ENCODE results near the gene ABCD1. TPM values are rescaled to one million over a fixed set of nuclear protein-coding genes. Genes with fewer than 3 reads are reported as not detected.

Gene ABCD1
- total and polyA plus RNA-seq, 9 of the 15 experiments (the other 6 are each of a cell fraction or from before 2014, with no cell fraction given) = 0.07 to 6.9 (median 2.2) TPM

DNA sequence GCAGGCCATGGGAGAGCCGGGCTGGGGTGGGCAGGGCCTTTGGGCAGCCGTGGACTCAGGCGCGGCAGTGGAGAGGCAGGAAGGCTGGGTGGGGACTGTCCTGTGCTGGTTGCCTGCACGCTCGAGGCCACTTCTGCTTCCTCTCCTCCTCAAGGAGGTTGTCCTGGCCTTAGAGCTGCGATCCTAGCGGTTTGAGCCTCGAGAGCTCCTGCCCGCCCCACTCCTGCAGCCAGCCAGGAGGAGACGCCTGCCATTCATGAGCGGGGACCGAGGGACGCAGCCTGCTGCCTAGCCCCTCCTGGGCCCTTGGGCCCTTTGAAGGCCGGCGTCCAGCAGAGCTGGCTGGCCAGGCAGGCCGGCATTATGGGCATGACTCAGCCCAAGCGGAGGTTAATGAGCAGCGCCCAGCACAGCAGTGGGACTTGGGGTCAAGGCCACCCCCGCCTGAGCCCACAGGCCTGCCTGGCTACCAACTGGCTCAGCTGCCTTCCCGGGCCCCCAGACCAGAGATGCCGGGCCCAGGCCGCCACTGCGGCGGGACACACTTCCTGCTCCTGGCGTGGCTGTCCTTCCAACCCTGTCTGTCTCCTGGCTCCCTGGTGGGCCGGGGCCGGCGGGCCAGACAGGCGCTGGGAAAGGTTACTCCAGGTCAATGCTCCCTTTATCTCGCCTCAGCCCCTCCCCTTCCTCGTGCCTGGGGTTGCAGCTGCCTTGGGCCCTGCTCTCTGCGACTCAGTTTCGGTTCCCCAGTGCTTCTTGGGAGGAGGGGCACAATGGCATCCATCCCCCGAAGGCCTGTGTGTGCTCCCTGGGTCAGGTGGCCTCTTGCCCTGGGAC lies 1.8 kb downstream of the ABCD1 start (continued):
- TF ChIP-seq, protein P1, sequence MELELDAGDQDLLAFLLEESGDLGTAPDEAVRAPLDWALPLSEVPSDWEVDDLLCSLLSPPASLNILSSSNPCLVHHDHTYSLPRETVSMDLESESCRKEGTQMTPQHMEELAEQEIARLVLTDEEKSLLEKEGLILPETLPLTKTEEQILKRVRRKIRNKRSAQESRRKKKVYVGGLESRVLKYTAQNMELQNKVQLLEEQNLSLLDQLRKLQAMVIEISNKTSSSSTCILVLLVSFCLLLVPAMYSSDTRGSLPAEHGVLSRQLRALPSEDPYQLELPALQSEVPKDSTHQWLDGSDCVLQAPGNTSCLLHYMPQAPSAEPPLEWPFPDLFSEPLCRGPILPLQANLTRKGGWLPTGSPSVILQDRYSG (tag; conservative IDR thresholded peaks at IDR 0.05; ENCODE audit: low read depth) = no peak
- TF ChIP-seq, protein P2, sequence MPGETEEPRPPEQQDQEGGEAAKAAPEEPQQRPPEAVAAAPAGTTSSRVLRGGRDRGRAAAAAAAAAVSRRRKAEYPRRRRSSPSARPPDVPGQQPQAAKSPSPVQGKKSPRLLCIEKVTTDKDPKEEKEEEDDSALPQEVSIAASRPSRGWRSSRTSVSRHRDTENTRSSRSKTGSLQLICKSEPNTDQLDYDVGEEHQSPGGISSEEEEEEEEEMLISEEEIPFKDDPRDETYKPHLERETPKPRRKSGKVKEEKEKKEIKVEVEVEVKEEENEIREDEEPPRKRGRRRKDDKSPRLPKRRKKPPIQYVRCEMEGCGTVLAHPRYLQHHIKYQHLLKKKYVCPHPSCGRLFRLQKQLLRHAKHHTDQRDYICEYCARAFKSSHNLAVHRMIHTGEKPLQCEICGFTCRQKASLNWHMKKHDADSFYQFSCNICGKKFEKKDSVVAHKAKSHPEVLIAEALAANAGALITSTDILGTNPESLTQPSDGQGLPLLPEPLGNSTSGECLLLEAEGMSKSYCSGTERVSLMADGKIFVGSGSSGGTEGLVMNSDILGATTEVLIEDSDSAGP (CRISPR knock-in tag; IDR thresholded peaks at IDR 0.05) = no peak
- TF ChIP-seq, protein P3, sequence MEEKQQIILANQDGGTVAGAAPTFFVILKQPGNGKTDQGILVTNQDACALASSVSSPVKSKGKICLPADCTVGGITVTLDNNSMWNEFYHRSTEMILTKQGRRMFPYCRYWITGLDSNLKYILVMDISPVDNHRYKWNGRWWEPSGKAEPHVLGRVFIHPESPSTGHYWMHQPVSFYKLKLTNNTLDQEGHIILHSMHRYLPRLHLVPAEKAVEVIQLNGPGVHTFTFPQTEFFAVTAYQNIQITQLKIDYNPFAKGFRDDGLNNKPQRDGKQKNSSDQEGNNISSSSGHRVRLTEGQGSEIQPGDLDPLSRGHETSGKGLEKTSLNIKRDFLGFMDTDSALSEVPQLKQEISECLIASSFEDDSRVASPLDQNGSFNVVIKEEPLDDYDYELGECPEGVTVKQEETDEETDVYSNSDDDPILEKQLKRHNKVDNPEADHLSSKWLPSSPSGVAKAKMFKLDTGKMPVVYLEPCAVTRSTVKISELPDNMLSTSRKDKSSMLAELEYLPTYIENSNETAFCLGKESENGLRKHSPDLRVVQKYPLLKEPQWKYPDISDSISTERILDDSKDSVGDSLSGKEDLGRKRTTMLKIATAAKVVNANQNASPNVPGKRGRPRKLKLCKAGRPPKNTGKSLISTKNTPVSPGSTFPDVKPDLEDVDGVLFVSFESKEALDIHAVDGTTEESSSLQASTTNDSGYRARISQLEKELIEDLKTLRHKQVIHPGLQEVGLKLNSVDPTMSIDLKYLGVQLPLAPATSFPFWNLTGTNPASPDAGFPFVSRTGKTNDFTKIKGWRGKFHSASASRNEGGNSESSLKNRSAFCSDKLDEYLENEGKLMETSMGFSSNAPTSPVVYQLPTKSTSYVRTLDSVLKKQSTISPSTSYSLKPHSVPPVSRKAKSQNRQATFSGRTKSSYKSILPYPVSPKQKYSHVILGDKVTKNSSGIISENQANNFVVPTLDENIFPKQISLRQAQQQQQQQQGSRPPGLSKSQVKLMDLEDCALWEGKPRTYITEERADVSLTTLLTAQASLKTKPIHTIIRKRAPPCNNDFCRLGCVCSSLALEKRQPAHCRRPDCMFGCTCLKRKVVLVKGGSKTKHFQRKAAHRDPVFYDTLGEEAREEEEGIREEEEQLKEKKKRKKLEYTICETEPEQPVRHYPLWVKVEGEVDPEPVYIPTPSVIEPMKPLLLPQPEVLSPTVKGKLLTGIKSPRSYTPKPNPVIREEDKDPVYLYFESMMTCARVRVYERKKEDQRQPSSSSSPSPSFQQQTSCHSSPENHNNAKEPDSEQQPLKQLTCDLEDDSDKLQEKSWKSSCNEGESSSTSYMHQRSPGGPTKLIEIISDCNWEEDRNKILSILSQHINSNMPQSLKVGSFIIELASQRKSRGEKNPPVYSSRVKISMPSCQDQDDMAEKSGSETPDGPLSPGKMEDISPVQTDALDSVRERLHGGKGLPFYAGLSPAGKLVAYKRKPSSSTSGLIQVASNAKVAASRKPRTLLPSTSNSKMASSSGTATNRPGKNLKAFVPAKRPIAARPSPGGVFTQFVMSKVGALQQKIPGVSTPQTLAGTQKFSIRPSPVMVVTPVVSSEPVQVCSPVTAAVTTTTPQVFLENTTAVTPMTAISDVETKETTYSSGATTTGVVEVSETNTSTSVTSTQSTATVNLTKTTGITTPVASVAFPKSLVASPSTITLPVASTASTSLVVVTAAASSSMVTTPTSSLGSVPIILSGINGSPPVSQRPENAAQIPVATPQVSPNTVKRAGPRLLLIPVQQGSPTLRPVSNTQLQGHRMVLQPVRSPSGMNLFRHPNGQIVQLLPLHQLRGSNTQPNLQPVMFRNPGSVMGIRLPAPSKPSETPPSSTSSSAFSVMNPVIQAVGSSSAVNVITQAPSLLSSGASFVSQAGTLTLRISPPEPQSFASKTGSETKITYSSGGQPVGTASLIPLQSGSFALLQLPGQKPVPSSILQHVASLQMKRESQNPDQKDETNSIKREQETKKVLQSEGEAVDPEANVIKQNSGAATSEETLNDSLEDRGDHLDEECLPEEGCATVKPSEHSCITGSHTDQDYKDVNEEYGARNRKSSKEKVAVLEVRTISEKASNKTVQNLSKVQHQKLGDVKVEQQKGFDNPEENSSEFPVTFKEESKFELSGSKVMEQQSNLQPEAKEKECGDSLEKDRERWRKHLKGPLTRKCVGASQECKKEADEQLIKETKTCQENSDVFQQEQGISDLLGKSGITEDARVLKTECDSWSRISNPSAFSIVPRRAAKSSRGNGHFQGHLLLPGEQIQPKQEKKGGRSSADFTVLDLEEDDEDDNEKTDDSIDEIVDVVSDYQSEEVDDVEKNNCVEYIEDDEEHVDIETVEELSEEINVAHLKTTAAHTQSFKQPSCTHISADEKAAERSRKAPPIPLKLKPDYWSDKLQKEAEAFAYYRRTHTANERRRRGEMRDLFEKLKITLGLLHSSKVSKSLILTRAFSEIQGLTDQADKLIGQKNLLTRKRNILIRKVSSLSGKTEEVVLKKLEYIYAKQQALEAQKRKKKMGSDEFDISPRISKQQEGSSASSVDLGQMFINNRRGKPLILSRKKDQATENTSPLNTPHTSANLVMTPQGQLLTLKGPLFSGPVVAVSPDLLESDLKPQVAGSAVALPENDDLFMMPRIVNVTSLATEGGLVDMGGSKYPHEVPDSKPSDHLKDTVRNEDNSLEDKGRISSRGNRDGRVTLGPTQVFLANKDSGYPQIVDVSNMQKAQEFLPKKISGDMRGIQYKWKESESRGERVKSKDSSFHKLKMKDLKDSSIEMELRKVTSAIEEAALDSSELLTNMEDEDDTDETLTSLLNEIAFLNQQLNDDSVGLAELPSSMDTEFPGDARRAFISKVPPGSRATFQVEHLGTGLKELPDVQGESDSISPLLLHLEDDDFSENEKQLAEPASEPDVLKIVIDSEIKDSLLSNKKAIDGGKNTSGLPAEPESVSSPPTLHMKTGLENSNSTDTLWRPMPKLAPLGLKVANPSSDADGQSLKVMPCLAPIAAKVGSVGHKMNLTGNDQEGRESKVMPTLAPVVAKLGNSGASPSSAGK (IDR thresholded peaks at IDR 0.05) = peak; percentile 74
- no peak for TF ChIP-seq WHSC1 (IDR thresholded peaks at IDR 0.05; ENCODE audit: low read length)
- TF ChIP-seq CBX3 (IDR thresholded peaks at IDR 0.05; ENCODE audit: borderline replicate concordance in 1 of 2, low read length in 2 of 2) = no peak
- peak; percentile 98 for TF ChIP-seq SMAD4 (CRISPR knock-in tag; conservative IDR thresholded peaks at IDR 0.05)
- TF ChIP-seq, protein P4, sequence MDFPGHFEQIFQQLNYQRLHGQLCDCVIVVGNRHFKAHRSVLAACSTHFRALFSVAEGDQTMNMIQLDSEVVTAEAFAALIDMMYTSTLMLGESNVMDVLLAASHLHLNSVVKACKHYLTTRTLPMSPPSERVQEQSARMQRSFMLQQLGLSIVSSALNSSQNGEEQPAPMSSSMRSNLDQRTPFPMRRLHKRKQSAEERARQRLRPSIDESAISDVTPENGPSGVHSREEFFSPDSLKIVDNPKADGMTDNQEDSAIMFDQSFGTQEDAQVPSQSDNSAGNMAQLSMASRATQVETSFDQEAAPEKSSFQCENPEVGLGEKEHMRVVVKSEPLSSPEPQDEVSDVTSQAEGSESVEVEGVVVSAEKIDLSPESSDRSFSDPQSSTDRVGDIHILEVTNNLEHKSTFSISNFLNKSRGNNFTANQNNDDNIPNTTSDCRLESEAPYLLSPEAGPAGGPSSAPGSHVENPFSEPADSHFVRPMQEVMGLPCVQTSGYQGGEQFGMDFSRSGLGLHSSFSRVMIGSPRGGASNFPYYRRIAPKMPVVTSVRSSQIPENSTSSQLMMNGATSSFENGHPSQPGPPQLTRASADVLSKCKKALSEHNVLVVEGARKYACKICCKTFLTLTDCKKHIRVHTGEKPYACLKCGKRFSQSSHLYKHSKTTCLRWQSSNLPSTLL (IDR thresholded peaks at IDR 0.05) = no peak
- TF ChIP-seq HEY1 (CRISPR knock-in tag; IDR thresholded peaks at IDR 0.05; ENCODE audit: borderline replicate concordance) = no peak
- TF ChIP-seq ZNF57 (CRISPR knock-in tag; IDR thresholded peaks at IDR 0.05) = no peak
- no peak for TF ChIP-seq SMAD1 (IDR thresholded peaks at IDR 0.05; ENCODE audit: low read depth, low read length, partially characterized antibody)
